PC-9 (cell line): ENCODE results near the gene PAGE2B. TPM values are rescaled to one million over a fixed set of nuclear protein-coding genes. Genes with fewer than 3 reads are reported as not detected.
"Not testable (repeated sequence)": the region's sequence is repeated elsewhere in the genome, so short reads cannot be mapped to it uniquely, and the experiment has no call there.

Source experiments
- BruUV-seq: library from RNA; stranded (reverse); fragments of 400-500 nt; replicated peaks from 2 replicates; lab custom pipeline; 2021; lab: Mats Ljungman, UMichigan
- CTCF ChIA-PET: fragments of 300-600 bp; sonication (Branson Sonifier 250); formaldehyde crosslinking; loops from one replicate; lab custom pipeline; 2022; ENCODE audit warnings: antibody characterized with exemption; lab: Charles Lee
- POLR2A ChIA-PET: fragments of 300-600 bp; sonication (Branson Sonifier 250); formaldehyde crosslinking; loops from one replicate; lab custom pipeline; 2022; ENCODE audit warnings: antibody characterized with exemption; ENCODE audit not compliant: unreplicated experiment; lab: Charles Lee
- DNase-seq, 2 experiments: peaks; one replicate each; pipeline versions ENCODE4 v3.0.0 to v3.0.0-alpha.2; 2015 to 2022; ENCODE audit warnings: mixed read lengths in 1 of 2
- H2AFZ ChIP-seq: fragments of 200-600 bp; sonication (generic); 2 replicates; pipeline ENCODE4 v1.8.1; 2017; ENCODE audit warnings: antibody characterized with exemption
- H3F3A ChIP-seq: fragments of 200-600 bp; sonication (generic); 2 replicates; pipeline ENCODE4 v1.8.1; 2017; ENCODE audit warnings: antibody characterized with exemption, mild to moderate bottlenecking, low read depth; ENCODE audit not compliant: insufficient read depth
- H3K27ac ChIP-seq: fragments of 200-600 bp; sonication (generic); 2 replicates; pipeline ENCODE4 v1.6.1; 2016; ENCODE audit warnings: mixed run types
- H3K27me3 ChIP-seq: fragments of 200-600 bp; sonication (generic); 2 replicates; pipeline ENCODE4 v1.6.1; 2016; ENCODE audit warnings: low read depth, mixed run types; ENCODE audit not compliant: insufficient read depth
- H3K36me3 ChIP-seq: fragments of 200-600 bp; sonication (generic); 2 replicates; pipeline ENCODE4 v1.6.1; 2016; ENCODE audit warnings: low read depth, mixed run types
- H3K4me1 ChIP-seq: fragments of 200-600 bp; sonication (generic); replicated peaks from 2 replicates; pipeline ENCODE4 v1.6.1; 2016; ENCODE audit warnings: mixed run types; ENCODE audit not compliant: insufficient read depth
- H3K4me2 ChIP-seq: fragments of 200-600 bp; sonication (generic); 2 replicates; pipeline ENCODE4 v1.6.1; 2017; ENCODE audit warnings: mixed run types
- H3K4me3 ChIP-seq: fragments of 200-600 bp; sonication (generic); 2 replicates; pipeline ENCODE4 v1.6.1; 2016; ENCODE audit warnings: mixed run types
- H3K79me2 ChIP-seq: fragments of 200-600 bp; sonication (generic); 2 replicates; pipeline ENCODE4 v1.6.1; 2017; ENCODE audit warnings: low read depth, mixed run types
- H3K9me2 ChIP-seq: fragments of 200-600 bp; sonication (generic); 2 replicates; pipeline ENCODE4 v1.8.1; 2017; ENCODE audit warnings: mild to moderate bottlenecking; ENCODE audit not compliant: insufficient read depth
- H3K9me3 ChIP-seq: fragments of 200-600 bp; sonication (generic); 2 replicates; pipeline ENCODE4 v1.8.1; 2016; ENCODE audit warnings: low read depth; ENCODE audit not compliant: insufficient read depth
- H4K20me1 ChIP-seq: fragments of 200-600 bp; sonication (generic); 2 replicates; pipeline ENCODE4 v1.8.1; 2017; ENCODE audit not compliant: insufficient read depth
- EZH2 ChIP-seq: fragments of 200-600 bp; sonication (generic); IDR thresholded peaks from 2 replicates; pipeline ENCODE4 v1.8.0; 2017; ENCODE audit warnings: antibody characterized with exemption, low read depth
- intact Hi-C: fragments of 100-400 bp; cut with micrococcal nuclease; formaldehyde crosslinking; loops from one replicate; pipeline ENCODE4 v1.10.0; 2022; ENCODE audit not compliant: unreplicated experiment
- total RNA-seq: library from RNA; stranded (reverse); gene quantifications from 2 replicates; pipeline ENCODE4 v1.2.3, GENCODE V29; 2021
- TF ChIP-seq, protein P1 (sequence below): fragments of 200-600 bp; sonication (generic); conservative IDR thresholded peaks from 2 replicates; pipeline ENCODE4 v1.6.1; 2017; ENCODE audit warnings: mixed run types, antibody characterized with exemption, mild to moderate bottlenecking, moderate library complexity

PAGE2B gene
- total RNA-seq, 1 experiment from 2014 or later, result not detected

DNA sequence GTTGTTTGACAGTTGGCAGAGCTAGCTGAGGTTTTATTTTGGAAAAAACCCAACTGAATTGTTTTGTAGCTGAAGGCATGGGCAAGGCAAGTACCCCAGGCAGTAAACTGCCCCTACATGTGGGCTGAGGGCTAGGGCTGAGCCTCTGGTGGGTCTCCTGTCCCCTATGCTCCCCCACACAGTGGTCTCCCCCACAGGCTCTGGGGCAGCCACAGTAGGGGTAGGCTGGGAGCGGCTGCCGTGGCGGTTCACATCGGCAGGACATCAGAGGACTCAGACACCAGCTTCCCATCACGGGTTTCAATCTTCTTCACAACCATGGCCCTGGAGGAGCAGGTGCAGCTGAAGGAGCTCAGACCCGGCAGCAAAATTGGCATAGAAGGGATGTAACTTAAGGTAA, 33.3 kb upstream of the PAGE2B start:
- H3K79me2 ChIP-seq, result no peaks in the 10 kb centered on the region
- ChIA-PET POLR2A (no interaction called here), CTCF (no interaction called here)
- H3K9me2 ChIP-seq, result no peaks in the 10 kb centered on the region
- H2AFZ ChIP-seq, result no peak overlapping the region
- H3K4me1 ChIP-seq, result peaks cover 15% of the 10 kb centered on the region; the same call in 1 of the 2 replicates
- no peaks in the 10 kb centered on the region for H3K9me3 ChIP-seq
- no peak for DNase-seq
- no peak overlapping the region for H3K27ac ChIP-seq
- no peak overlapping the region for H3K4me2 ChIP-seq
- H3K36me3 ChIP-seq, result no peaks in the 10 kb centered on the region
- 0 out of 2 replicates have a peak, but pooled peaks cover 3% of the 10 kb centered on the region for H3F3A ChIP-seq
- intact Hi-C loops, result no loop called here
- no peaks in the 10 kb centered on the region for H3K27me3 ChIP-seq
- TF ChIP-seq EZH2, result no peak
- TF ChIP-seq, protein P1, sequence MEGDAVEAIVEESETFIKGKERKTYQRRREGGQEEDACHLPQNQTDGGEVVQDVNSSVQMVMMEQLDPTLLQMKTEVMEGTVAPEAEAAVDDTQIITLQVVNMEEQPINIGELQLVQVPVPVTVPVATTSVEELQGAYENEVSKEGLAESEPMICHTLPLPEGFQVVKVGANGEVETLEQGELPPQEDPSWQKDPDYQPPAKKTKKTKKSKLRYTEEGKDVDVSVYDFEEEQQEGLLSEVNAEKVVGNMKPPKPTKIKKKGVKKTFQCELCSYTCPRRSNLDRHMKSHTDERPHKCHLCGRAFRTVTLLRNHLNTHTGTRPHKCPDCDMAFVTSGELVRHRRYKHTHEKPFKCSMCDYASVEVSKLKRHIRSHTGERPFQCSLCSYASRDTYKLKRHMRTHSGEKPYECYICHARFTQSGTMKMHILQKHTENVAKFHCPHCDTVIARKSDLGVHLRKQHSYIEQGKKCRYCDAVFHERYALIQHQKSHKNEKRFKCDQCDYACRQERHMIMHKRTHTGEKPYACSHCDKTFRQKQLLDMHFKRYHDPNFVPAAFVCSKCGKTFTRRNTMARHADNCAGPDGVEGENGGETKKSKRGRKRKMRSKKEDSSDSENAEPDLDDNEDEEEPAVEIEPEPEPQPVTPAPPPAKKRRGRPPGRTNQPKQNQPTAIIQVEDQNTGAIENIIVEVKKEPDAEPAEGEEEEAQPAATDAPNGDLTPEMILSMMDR, result no peak
- no peaks in the 10 kb centered on the region for H4K20me1 ChIP-seq
- H3K4me3 ChIP-seq, result no peak overlapping the region
- no TSS peak for BruUV-seq

DNA sequence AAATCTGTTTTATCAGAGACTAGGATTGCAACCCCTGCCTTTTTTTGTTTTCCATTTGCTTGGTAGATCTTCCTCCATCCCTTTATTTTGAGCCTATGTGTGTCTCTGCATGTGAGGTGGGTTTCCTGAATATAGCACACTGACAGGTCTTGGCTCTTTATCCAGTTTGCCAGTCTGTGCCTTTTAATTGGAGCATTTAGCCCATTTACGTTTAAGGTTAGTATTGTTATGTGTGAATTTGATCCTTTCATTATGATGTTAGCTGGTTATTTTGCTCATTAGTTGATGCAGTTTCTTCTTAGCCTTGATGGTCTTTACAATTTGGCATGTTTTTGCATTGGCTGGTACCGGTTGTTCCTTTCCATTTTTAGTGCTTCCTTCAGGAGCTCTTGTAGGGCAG, 24.2 kb upstream of the PAGE2B start:
- H3K27ac ChIP-seq, POLR2A ChIA-PET, intact Hi-C loops, CTCF ChIA-PET, H3F3A ChIP-seq, H4K20me1 ChIP-seq, H3K9me2 ChIP-seq, H2AFZ ChIP-seq, H3K4me2 ChIP-seq, DNase-seq, H3K79me2 ChIP-seq, H3K4me1 ChIP-seq, H3K9me3 ChIP-seq, H3K4me3 ChIP-seq, H3K27me3 ChIP-seq, BruUV-seq, H3K36me3 ChIP-seq: not testable (repeated sequence)

DNA sequence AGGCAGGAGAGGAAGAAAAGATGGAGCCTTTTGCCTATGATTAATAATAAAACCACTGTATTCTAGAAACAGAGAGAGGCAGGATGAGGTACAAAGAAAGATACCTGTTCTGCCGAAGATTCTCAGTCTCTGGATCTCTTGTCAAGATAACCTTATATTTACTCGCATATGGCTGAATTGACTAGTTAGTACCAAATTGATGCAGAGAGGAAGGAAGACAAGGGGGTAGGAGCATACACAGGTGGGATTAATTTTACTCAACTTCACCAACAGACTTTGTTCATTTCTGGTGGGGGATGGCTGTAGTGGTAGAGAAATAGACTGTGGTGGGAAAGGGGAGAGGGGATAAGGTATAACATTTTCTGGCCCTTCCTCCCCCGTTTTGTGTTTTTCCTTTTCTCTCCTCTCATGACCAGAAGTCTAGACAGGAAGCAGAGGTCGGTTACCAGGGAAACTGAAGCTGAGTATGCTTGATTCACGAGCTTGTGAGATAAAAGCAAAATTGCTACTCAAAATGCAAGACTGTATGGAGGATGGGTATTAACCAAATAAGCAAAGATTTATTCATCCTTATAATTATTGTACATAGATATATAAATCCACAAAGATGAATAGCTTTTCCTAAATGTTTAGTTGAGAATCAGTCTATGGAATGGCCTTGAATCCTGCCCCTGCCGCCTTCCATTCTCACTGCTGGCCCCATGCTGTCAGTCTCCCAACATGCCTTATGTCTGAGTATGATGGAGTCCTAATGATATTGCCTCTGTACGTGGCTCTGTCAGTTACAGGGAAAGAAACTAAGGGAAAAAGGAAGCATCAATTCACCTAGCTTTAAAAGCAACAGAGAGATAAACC, 17.8 kb upstream of the PAGE2B start:
- Histone ChIP-seq H3K79me2 (no peaks in the 10 kb centered on the region), H3K9me2 (no peaks in the 10 kb centered on the region), H3K4me1 (no peaks in the 10 kb centered on the region), H3K27ac (no peak overlapping the region), H3K4me3 (no peak overlapping the region), H3K9me3 (no peaks in the 10 kb centered on the region), H3K36me3 (no peaks in the 10 kb centered on the region), H3K27me3 (no peaks in the 10 kb centered on the region), H2AFZ (no peak overlapping the region), H3F3A (no peaks in the 10 kb centered on the region), H4K20me1 (no peaks in the 10 kb centered on the region), H3K4me2 (no peak overlapping the region)
- intact Hi-C loops, result loop anchor here (5.0 kb wide), 2 partner anchors 165 to 415 kb away; no protein-coding TSS in a partner anchor
- no TSS peak for BruUV-seq
- no peak for DNase-seq
- ChIA-PET CTCF (interaction anchor here (0.6 to 0.7 kb wide), 2 partner anchors 49 to 336 kb away, joined by 3 to 4 read pairs; no protein-coding TSS in a partner anchor), POLR2A (no interaction called here)
- TF ChIP-seq, protein P1, result no peak
- no peak for TF ChIP-seq EZH2
